HepG2 (cell line): ENCODE data around the gene AAMP. TPM values are rescaled to one million over a fixed set of nuclear protein-coding genes. Genes with fewer than 3 reads are reported as not detected.

ENCODE experiments used
- AHR ChIP-seq: IDR thresholded peaks from 2 replicates; pipeline ENCODE4 v1.6.1; 2018; ENCODE audit warnings: missing genetic modification reagents, missing compliant biosample characterization
- ETS1 ChIP-seq: sonication (generic); formaldehyde crosslinking; IDR thresholded peaks from 2 replicates; pipeline ENCODE4 v1.4.0; 2020; ENCODE audit warnings: missing genetic modification reagents
- FOXM1 ChIP-seq: sonication (generic); formaldehyde crosslinking; IDR thresholded peaks from 2 replicates; pipeline ENCODE4 v1.5.0; 2020; ENCODE audit warnings: missing genetic modification reagents
- GATAD1 ChIP-seq: IDR thresholded peaks from 2 replicates; pipeline ENCODE4 v1.6.1; 2016; ENCODE audit warnings: missing genetic modification reagents, missing compliant biosample characterization
- MAFK ChIP-seq, 2 experiments: IDR thresholded peaks in 1 of 2; conservative IDR thresholded peaks in 1 of 2; 2 replicates each; pipeline ENCODE4 v1.6.1; 2011; ENCODE audit warnings: improper control_type of control experiment in 2 of 2, low read length in 2 of 2
- MNT ChIP-seq: fragments of 450-650 bp; IDR thresholded peaks from 2 replicates; pipeline ENCODE4 v1.6.1; 2016
- NONO ChIP-seq, 2 experiments: fragments of 450-650 bp in 1 of 2; sonication (generic) in 1 of 2; formaldehyde crosslinking in 1 of 2; IDR thresholded peaks in 1 of 2; conservative IDR thresholded peaks in 1 of 2; 2 replicates each; pipeline versions ENCODE4 v1.6.1 to v1.8.0; 2017 to 2022; ENCODE audit warnings: mild to moderate bottlenecking in 1 of 2, missing genetic modification reagents in 1 of 2, moderate library complexity in 1 of 2
- SIN3B ChIP-seq: fragments of 150-350 bp; IDR thresholded peaks from 2 replicates; pipeline ENCODE4 v1.6.1; 2014; ENCODE audit warnings: low read length
- SIX1 ChIP-seq: sonication (generic); formaldehyde crosslinking; IDR thresholded peaks from 2 replicates; pipeline ENCODE4 v1.4.0; 2020; ENCODE audit warnings: missing genetic modification reagents, borderline replicate concordance
- TCF7L2 ChIP-seq: IDR thresholded peaks from 2 replicates; pipeline ENCODE4 v1.6.1; 2011; ENCODE audit warnings: mild to moderate bottlenecking, low read depth, low read length, moderate library complexity
- ZBTB8A ChIP-seq: sonication (generic); formaldehyde crosslinking; IDR thresholded peaks from 2 replicates; pipeline ENCODE4 v1.4.0; 2020; ENCODE audit warnings: mild to moderate bottlenecking, low read depth, missing genetic modification reagents, borderline replicate concordance
- ZNF101 ChIP-seq: sonication (generic); formaldehyde crosslinking; IDR thresholded peaks from 2 replicates; pipeline ENCODE4 v1.4.0; 2020; ENCODE audit warnings: mild to moderate bottlenecking, low read depth, missing genetic modification reagents, borderline replicate concordance
- ZNF430 ChIP-seq: sonication (generic); formaldehyde crosslinking; IDR thresholded peaks from 2 replicates; pipeline ENCODE4 v1.9.0; 2021; ENCODE audit warnings: mild to moderate bottlenecking, missing genetic modification reagents
- ZNF446 ChIP-seq: sonication (generic); formaldehyde crosslinking; IDR thresholded peaks from 2 replicates; pipeline ENCODE4 v1.5.0; 2020; ENCODE audit warnings: mild to moderate bottlenecking, missing genetic modification reagents
- ZNF543 ChIP-seq: sonication (generic); formaldehyde crosslinking; IDR thresholded peaks from 2 replicates; pipeline ENCODE4 v1.4.0; 2020; ENCODE audit warnings: mild to moderate bottlenecking, missing genetic modification reagents
- ZNF678 ChIP-seq: sonication (generic); formaldehyde crosslinking; IDR thresholded peaks from 2 replicates; pipeline ENCODE4 v1.4.0; 2020; ENCODE audit warnings: mild to moderate bottlenecking, missing genetic modification reagents
- ZNF776 ChIP-seq: sonication (generic); formaldehyde crosslinking; IDR thresholded peaks from 2 replicates; pipeline ENCODE4 v1.4.0; 2020; ENCODE audit warnings: mild to moderate bottlenecking, missing genetic modification reagents
- ZNF878 ChIP-seq: sonication (generic); formaldehyde crosslinking; IDR thresholded peaks from 2 replicates; pipeline ENCODE4 v1.8.1; 2023; ENCODE audit warnings: mild to moderate bottlenecking, missing genetic modification reagents, moderate library complexity
- ZSCAN5A ChIP-seq: sonication (generic); formaldehyde crosslinking; IDR thresholded peaks from 2 replicates; pipeline ENCODE4 v1.8.0; 2022; ENCODE audit warnings: mild to moderate bottlenecking, missing genetic modification reagents, borderline replicate concordance
- polyA plus RNA-seq, 8 experiments: library from polyadenylated mRNA; depleted of rRNA in 3 of 8; stranded (reverse) in 7 of 8; unstranded in 1 of 8; fragments of >200 nt; fragmentation: Illumina TruSeq in 4 of 8; extraction: Trizol in 4 of 8; gene quantifications; 2 replicates each; pipeline versions ENCODE4 v1.2.1 to v1.2.3, GENCODE V29; 2011 to 2016; ENCODE audit warnings: low read depth in 4 of 8, missing spikeins in 1 of 8, mixed read lengths in 1 of 8; ENCODE audit not compliant: insufficient read depth in 1 of 8
- total RNA-seq, 5 experiments: library from RNA; depleted of rRNA; stranded (reverse); fragments of >200 nt; fragmentation: Illumina TruSeq; extraction: Trizol; gene quantifications; 2 replicates each; pipeline ENCODE4 v1.2.3, GENCODE V29; 2016; ENCODE audit warnings: low read depth in 1 of 5
- TF ChIP-seq, protein P1 (sequence below): IDR thresholded peaks from 2 replicates; pipeline ENCODE4 v1.6.1; 2016; ENCODE audit warnings: missing genetic modification reagents, missing compliant biosample characterization
- TF ChIP-seq, protein P2 (sequence below): sonication (generic); formaldehyde crosslinking; IDR thresholded peaks from 2 replicates; pipeline ENCODE4 v1.8.0; 2022; ENCODE audit warnings: mild to moderate bottlenecking, missing genetic modification reagents
- TF ChIP-seq, protein P3 (sequence below): sonication (generic); formaldehyde crosslinking; IDR thresholded peaks from 2 replicates; pipeline ENCODE4 v1.5.0; 2020; ENCODE audit warnings: missing genetic modification reagents

Gene AAMP
- total and polyA plus RNA-seq, 2 of the 13 experiments (the other 11 are each of a cell fraction or from before 2014, with no cell fraction given): 110 to 186 TPM

GRCh38 chr2:218286570-218287459 lies 16.9 kb upstream of the AAMP start (continued):
- TF ChIP-seq ZNF101 (CRISPR knock-in tag): no peak
- TF ChIP-seq AHR (CRISPR knock-in tag): no peak
- TF ChIP-seq ZNF776 (CRISPR knock-in tag): no peak
- no peak for TF ChIP-seq ZBTB8A (CRISPR knock-in tag)
- no peak for TF ChIP-seq ZNF543
- no peak for TF ChIP-seq ZNF878 (CRISPR knock-in tag)
- no peak for TF ChIP-seq NONO (IDR thresholded peaks at IDR 0.05)
- no peak for TF ChIP-seq NONO (CRISPR knock-in tag; conservative IDR thresholded peaks at IDR 0.05)
- TF ChIP-seq ZNF430 (CRISPR knock-in tag): no peak
- no peak for TF ChIP-seq GATAD1
- no peak for TF ChIP-seq ZNF678 (CRISPR knock-in tag)
- no peak for TF ChIP-seq FOXM1 (CRISPR knock-in tag)
- TF ChIP-seq, protein P1, sequence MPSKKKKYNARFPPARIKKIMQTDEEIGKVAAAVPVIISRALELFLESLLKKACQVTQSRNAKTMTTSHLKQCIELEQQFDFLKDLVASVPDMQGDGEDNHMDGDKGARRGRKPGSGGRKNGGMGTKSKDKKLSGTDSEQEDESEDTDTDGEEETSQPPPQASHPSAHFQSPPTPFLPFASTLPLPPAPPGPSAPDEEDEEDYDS (CRISPR knock-in tag): 0 out of 2 replicates have a peak, but pooled peaks have one; percentile 32
- TF ChIP-seq ETS1 (CRISPR knock-in tag): no peak
- TF ChIP-seq, protein P2, sequence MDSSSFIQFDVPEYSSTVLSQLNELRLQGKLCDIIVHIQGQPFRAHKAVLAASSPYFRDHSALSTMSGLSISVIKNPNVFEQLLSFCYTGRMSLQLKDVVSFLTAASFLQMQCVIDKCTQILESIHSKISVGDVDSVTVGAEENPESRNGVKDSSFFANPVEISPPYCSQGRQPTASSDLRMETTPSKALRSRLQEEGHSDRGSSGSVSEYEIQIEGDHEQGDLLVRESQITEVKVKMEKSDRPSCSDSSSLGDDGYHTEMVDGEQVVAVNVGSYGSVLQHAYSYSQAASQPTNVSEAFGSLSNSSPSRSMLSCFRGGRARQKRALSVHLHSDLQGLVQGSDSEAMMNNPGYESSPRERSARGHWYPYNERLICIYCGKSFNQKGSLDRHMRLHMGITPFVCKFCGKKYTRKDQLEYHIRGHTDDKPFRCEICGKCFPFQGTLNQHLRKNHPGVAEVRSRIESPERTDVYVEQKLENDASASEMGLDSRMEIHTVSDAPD (CRISPR knock-in tag): no peak
- TF ChIP-seq, protein P3, sequence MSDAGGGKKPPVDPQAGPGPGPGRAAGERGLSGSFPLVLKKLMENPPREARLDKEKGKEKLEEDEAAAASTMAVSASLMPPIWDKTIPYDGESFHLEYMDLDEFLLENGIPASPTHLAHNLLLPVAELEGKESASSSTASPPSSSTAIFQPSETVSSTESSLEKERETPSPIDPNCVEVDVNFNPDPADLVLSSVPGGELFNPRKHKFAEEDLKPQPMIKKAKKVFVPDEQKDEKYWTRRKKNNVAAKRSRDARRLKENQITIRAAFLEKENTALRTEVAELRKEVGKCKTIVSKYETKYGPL (CRISPR knock-in tag): no peak
- no peak for TF ChIP-seq MAFK (conservative IDR thresholded peaks at IDR 0.05 in 1 of 2, IDR thresholded peaks at IDR 0.05 in 1 of 2; ENCODE audit: low read length in 2 of 2)
- TF ChIP-seq MNT: no peak
- TF ChIP-seq SIX1 (CRISPR knock-in tag): no peak
- TF ChIP-seq SIN3B: no peak
- TF ChIP-seq ZNF446: no peak
- no peak for TF ChIP-seq TCF7L2
- 0 out of 2 replicates have a peak, but pooled peaks have one; percentile 9 for TF ChIP-seq ZSCAN5A
